Chondrocyte (in vitro differentiated cells): ENCODE data around the gene TBC1D9. TPM values are rescaled to one million over a fixed set of nuclear protein-coding genes. Genes with fewer than 3 reads are reported as not detected.
"Not testable (repeated sequence)": the region's sequence is repeated elsewhere in the genome, so short reads cannot be mapped to it uniquely, and the experiment has no call there.

Experiments used
- DNase-seq: peaks from one replicate; pipeline ENCODE4 v3.0.0; 2021; ENCODE audit warnings: mixed read lengths, low spot score
- H3K27ac Mint-ChIP-seq: one replicate; pipeline ENCODE4 v1.8.0; 2021; ENCODE audit warnings: mild to moderate bottlenecking, moderate library complexity, mixed read lengths; ENCODE audit not compliant: unreplicated experiment
- H3K27me3 Mint-ChIP-seq: 2 replicates; pipeline ENCODE4 v1.8.0; 2021; ENCODE audit warnings: low read depth, mixed read lengths
- H3K36me3 Mint-ChIP-seq: 2 replicates; pipeline ENCODE4 v1.8.0; 2021; ENCODE audit warnings: low read depth, mixed read lengths
- H3K4me1 Mint-ChIP-seq: 2 replicates; pipeline ENCODE4 v1.8.0; 2021; ENCODE audit warnings: low read depth, mild to moderate bottlenecking, mixed read lengths
- H3K4me3 Mint-ChIP-seq: one replicate; pipeline ENCODE4 v1.8.0; 2021; ENCODE audit warnings: mild to moderate bottlenecking, moderate library complexity, mixed read lengths; ENCODE audit not compliant: unreplicated experiment
- H3K9me3 Mint-ChIP-seq: 2 replicates; pipeline ENCODE4 v1.8.0; 2021; ENCODE audit warnings: low read depth, mixed read lengths
- total RNA-seq: library from RNA; stranded (reverse); gene quantifications from 3 replicates; pipeline ENCODE4 v1.2.1, GENCODE V29; 2021
- TF ChIP-seq, protein P1 (sequence below): fragments of 200-600 bp; sonication (generic); IDR thresholded peaks from 2 replicates; pipeline ENCODE4 v1.5.0; 2021; ENCODE audit warnings: antibody characterized with exemption, mild to moderate bottlenecking, moderate library complexity

TBC1D9 gene
- total RNA-seq, 1 donor from 2014 or later = 40.5 TPM

DNA sequence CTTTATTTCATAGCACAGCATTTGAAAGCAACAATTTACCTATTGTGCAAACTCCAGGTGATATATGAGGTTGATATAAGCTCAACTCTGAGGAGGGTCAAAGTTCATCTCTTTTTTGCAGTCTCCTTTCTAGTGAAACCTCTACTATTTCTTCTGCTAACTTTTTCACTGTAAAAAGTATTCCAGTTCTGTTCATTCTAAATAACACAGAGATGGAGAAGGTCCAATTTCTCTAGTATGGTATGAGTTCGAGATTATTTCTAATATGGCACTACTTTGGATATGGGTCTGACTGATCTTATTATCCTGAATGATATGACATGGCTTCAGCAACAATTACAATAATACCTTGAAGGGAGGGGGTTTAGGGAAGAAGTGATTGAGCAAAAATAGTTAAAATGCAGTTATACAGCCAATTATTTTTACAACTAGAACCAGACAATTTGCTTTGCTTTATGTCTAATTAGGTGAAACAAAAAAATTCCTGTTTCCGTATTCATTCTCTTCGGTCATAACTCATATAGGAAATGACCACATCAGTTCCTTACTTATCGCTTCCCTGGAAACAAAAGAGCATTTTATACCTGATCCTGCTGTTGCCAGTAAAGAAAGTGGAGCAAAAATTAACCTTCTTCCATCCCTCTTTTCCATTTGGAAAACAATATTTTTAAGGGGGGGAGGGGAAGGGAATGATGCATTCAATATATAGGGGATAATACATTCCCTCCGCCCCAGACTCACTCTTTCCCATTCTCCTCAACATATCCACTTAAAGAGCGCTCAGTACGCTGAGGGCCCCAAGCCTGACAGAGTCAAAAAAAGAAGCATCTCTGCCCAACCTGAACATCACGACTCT lies 1.0 kb downstream of the TBC1D9 start:
- TF ChIP-seq, protein P1, sequence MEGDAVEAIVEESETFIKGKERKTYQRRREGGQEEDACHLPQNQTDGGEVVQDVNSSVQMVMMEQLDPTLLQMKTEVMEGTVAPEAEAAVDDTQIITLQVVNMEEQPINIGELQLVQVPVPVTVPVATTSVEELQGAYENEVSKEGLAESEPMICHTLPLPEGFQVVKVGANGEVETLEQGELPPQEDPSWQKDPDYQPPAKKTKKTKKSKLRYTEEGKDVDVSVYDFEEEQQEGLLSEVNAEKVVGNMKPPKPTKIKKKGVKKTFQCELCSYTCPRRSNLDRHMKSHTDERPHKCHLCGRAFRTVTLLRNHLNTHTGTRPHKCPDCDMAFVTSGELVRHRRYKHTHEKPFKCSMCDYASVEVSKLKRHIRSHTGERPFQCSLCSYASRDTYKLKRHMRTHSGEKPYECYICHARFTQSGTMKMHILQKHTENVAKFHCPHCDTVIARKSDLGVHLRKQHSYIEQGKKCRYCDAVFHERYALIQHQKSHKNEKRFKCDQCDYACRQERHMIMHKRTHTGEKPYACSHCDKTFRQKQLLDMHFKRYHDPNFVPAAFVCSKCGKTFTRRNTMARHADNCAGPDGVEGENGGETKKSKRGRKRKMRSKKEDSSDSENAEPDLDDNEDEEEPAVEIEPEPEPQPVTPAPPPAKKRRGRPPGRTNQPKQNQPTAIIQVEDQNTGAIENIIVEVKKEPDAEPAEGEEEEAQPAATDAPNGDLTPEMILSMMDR = no peak
- H3K27me3 Mint-ChIP-seq = no peaks in the 10 kb centered on the region
- H3K4me3 Mint-ChIP-seq = peak overlapping the region; percentile 89
- H3K4me1 Mint-ChIP-seq = peaks cover 38% of the 10 kb centered on the region
- DNase-seq = no peak
- H3K9me3 Mint-ChIP-seq = no peaks in the 10 kb centered on the region
- peak overlapping the region; percentile 85 for H3K27ac Mint-ChIP-seq
- no peaks in the 10 kb centered on the region for H3K36me3 Mint-ChIP-seq

DNA sequence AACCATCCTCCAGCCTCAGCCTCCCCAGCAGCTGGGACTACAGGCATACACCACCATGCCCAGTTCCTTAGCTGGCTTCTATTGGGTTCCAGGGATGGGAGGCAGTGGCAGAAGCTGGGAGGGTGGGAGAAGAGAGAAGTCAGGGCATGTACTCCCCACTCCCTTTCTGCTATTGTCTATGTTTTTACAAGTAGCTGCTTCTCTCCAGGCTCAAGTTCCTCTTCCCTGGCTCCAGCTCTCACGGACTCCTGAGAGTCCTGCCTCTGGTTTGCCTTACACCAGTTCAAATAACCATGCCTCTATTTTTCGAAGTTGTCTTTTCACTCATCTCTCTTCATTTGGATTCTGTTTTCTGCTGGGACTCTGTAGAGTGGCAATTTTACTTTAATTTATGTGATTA lies 2.9 kb downstream of the TBC1D9 start:
- no peak overlapping the region for H3K27ac Mint-ChIP-seq
- TF ChIP-seq, protein P1 = no peak
- peaks cover 4% of the 10 kb centered on the region for H3K36me3 Mint-ChIP-seq
- H3K4me3 Mint-ChIP-seq = no peak overlapping the region
- DNase-seq = no peak
- H3K27me3 Mint-ChIP-seq = no peaks in the 10 kb centered on the region
- H3K9me3 Mint-ChIP-seq = peaks cover 4% of the 10 kb centered on the region
- peaks cover 42% of the 10 kb centered on the region for H3K4me1 Mint-ChIP-seq

DNA sequence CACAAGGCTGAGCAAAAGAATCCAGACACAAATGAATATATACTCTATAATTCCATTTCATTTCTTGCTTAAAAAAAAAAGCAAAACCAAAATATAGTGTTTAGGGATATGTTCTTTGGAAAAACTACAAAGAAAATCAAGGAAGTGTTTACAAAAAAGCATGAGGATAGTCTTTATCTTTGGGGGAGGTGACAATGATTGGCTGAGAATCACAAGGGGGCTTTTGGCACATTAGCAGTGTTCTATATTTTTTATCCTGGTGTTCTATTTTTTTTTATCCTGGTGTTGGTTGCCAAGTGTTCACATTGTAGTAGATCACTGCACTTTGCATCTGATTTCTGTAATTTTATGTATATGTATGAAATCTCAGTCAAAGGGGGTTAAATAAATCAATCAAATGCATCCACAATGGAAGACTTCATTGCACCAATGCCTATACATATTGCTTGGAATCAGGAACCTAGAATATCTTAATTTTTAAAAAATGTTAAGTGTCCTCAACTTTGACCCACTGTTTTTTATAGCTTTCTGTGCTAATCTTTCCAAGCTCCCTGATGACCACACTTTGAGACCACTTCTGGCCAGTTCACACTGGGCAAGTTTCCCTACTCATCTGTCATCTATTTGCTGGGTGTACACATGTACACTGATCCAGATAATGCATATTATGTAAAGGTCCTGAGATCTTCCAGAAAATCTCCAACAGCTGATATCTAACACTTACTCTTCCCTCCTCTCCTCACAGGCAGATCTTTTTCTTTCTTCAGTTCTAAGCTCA lies 3.7 kb downstream of the TBC1D9 start:
- peaks cover 13% of the 10 kb centered on the region for H3K9me3 Mint-ChIP-seq
- peaks cover 43% of the 10 kb centered on the region for H3K4me1 Mint-ChIP-seq
- TF ChIP-seq, protein P1 = no peak
- H3K36me3 Mint-ChIP-seq = peaks cover 8% of the 10 kb centered on the region
- no peaks in the 10 kb centered on the region for H3K27me3 Mint-ChIP-seq
- no peak for DNase-seq
- no peak overlapping the region for H3K4me3 Mint-ChIP-seq
- H3K27ac Mint-ChIP-seq = no peak overlapping the region

DNA sequence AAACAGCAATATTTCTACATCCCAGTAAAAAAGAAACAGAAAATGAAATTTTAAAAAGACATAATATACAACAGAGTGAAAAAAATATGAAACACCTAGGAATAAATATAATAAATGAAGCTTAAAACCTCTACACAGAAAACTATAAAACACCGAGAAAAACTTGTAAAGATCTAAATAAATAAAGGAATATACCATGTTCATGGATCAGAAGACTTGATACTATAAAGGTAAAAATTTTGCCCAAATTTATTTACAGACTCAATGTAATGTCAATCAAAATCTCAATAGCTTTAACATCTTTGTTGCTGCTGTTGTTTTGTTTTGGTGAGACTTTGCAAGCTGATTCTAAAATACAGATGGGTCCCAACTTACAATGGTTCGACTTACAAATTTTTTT lies 5.7 kb downstream of the TBC1D9 start:
- Mint-ChIP-seq H3K9me3 (peaks cover 15% of the 10 kb centered on the region), H3K27ac (no peak overlapping the region), H3K36me3 (peaks cover 8% of the 10 kb centered on the region), H3K27me3 (no peaks in the 10 kb centered on the region), H3K4me3 (no peak overlapping the region), H3K4me1 (peaks cover 37% of the 10 kb centered on the region)
- no peak for DNase-seq
- TF ChIP-seq, protein P1 = no peak

DNA sequence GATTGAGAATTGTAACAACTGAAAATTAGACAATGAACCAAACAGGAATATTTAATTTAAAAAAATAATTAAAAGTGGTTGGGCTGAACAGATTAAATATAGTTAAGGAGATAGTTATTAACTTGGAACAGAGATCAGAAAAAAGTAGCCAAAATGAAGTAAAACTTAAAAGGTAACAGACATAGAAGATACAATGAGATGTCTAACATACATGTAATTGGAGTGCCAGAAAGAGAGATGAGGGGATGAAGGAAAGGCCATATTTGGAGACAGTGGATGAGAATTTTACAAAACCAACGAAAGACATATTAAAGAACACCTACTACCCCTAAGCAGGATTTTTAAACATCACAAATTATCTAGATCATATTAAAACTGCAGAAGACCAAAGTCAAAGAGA lies 8.0 kb downstream of the TBC1D9 start:
- no peak for DNase-seq
- Mint-ChIP-seq H3K27ac (no peak overlapping the region), H3K36me3 (peaks cover 8% of the 10 kb centered on the region)

DNA sequence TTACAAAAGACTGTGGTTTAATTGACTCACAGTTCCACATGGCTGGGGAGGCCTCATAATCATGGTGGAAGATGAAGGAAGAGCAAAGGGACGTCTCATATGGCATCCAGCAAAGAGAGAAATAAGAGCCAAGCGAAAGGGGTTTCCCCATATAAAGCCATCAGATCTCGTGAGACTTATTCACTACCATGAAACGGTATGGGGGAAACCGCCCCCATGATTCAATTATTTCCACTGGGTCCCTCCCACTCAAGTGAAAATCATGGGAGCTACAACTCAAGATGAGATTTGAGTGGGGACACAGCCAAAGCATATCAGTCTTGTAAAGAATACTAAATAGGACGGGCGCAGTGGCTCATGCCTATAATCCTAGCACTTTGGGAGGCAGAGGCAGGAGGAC lies 9.6 kb downstream of the TBC1D9 start:
- Mint-ChIP-seq H3K4me1 (peaks cover 38% of the 10 kb centered on the region), H3K9me3 (peaks cover 15% of the 10 kb centered on the region)
- H3K27me3 Mint-ChIP-seq, DNase-seq, H3K27ac Mint-ChIP-seq, H3K4me3 Mint-ChIP-seq, H3K36me3 Mint-ChIP-seq: not testable (repeated sequence)

More for the DNA sequence above, 8.0 kb downstream of the TBC1D9 start:
- H3K4me3 Mint-ChIP-seq = no peak overlapping the region
- TF ChIP-seq, protein P1 = no peak
- peaks cover 15% of the 10 kb centered on the region for H3K9me3 Mint-ChIP-seq
- peaks cover 32% of the 10 kb centered on the region for H3K4me1 Mint-ChIP-seq
- H3K27me3 Mint-ChIP-seq = no peaks in the 10 kb centered on the region
